ENCODE results near the gene PI4KB.

DNA sequence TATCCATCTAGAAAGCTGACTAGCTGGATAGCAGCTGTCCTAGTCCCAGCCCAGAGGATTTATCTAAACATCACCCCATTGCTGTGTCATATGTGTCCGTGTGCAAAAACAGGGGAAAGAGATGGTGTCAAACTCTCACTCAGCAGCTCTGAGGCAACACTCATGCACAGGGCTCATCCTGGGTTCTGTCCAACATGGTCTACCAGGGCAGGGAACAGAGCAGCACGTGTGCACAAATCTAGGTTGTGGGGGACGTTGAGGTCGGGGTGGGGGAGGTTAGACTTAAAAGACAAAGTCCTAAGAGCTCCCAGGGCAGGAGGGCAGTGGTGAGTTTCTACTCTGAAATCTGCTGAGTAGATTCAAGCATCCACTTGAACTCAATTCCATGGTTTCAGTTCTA lies 16.2 kb downstream of the PI4KB start:
- TF ChIP-seq, protein P1, sequence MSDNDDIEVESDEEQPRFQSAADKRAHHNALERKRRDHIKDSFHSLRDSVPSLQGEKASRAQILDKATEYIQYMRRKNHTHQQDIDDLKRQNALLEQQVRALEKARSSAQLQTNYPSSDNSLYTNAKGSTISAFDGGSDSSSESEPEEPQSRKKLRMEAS (IDR thresholded peaks at IDR 0.05) = no peak
- TF ChIP-seq, protein P2, sequence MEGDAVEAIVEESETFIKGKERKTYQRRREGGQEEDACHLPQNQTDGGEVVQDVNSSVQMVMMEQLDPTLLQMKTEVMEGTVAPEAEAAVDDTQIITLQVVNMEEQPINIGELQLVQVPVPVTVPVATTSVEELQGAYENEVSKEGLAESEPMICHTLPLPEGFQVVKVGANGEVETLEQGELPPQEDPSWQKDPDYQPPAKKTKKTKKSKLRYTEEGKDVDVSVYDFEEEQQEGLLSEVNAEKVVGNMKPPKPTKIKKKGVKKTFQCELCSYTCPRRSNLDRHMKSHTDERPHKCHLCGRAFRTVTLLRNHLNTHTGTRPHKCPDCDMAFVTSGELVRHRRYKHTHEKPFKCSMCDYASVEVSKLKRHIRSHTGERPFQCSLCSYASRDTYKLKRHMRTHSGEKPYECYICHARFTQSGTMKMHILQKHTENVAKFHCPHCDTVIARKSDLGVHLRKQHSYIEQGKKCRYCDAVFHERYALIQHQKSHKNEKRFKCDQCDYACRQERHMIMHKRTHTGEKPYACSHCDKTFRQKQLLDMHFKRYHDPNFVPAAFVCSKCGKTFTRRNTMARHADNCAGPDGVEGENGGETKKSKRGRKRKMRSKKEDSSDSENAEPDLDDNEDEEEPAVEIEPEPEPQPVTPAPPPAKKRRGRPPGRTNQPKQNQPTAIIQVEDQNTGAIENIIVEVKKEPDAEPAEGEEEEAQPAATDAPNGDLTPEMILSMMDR (IDR thresholded peaks at IDR 0.05; ENCODE audit: low read depth, low read length, missing input control) = no peak
- TF ChIP-seq, protein P3, sequence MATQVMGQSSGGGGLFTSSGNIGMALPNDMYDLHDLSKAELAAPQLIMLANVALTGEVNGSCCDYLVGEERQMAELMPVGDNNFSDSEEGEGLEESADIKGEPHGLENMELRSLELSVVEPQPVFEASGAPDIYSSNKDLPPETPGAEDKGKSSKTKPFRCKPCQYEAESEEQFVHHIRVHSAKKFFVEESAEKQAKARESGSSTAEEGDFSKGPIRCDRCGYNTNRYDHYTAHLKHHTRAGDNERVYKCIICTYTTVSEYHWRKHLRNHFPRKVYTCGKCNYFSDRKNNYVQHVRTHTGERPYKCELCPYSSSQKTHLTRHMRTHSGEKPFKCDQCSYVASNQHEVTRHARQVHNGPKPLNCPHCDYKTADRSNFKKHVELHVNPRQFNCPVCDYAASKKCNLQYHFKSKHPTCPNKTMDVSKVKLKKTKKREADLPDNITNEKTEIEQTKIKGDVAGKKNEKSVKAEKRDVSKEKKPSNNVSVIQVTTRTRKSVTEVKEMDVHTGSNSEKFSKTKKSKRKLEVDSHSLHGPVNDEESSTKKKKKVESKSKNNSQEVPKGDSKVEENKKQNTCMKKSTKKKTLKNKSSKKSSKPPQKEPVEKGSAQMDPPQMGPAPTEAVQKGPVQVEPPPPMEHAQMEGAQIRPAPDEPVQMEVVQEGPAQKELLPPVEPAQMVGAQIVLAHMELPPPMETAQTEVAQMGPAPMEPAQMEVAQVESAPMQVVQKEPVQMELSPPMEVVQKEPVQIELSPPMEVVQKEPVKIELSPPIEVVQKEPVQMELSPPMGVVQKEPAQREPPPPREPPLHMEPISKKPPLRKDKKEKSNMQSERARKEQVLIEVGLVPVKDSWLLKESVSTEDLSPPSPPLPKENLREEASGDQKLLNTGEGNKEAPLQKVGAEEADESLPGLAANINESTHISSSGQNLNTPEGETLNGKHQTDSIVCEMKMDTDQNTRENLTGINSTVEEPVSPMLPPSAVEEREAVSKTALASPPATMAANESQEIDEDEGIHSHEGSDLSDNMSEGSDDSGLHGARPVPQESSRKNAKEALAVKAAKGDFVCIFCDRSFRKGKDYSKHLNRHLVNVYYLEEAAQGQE (IDR thresholded peaks at IDR 0.05) = no peak
- TF ChIP-seq RXRA (IDR thresholded peaks at IDR 0.05) (no peak), JUND (IDR thresholded peaks at IDR 0.05) (no peak)
